ENCODE results near the gene NMNAT1. TPM values are rescaled to one million over a fixed set of nuclear protein-coding genes. Genes with fewer than 3 reads are reported as not detected.

Gene NMNAT1
- total RNA-seq = 10 to 100 TPM in 1 of 4 donors, 1 to 10 TPM in 3; 5.6 to 12.4 (median 8.8) TPM

- intact Hi-C loops (cut with DNase I; ENCODE audit: low total_unique reads) (loop anchor here (1.0 to 5.0 kb wide), 4 partner anchors 33 to 209 kb away; partner anchors contain the start of genes CTNNBIP1 and UBE4B), in situ Hi-C loops (cut with MboI; ENCODE audit: low sequenced_read_pairs in 4 of 4) (no loop called here)
- peak; percentile 80 to 90 for ATAC-seq
- H3K36me3 ChIP-seq = peaks cover 2 to 18% of the 10 kb centered on the region in 2 donors
- peak within 1 kb of the TSS; percentile 60 to 89 (median 82) for H3K4me3 ChIP-seq
- H3K27ac ChIP-seq = peak within 1 kb of the TSS; percentile 93 to 95 (median 94)
- H3K27me3 ChIP-seq = no peaks in the 10 kb centered on the region
- DNase-seq = peak; percentile 89 to 93
- peak; percentile 88 to 95 for TF ChIP-seq POLR2A (IDR thresholded peaks at IDR 0.05)
- TF ChIP-seq CTCF (IDR thresholded peaks at IDR 0.05 in 4 of 5, conservative IDR thresholded peaks at IDR 0.05 in 1 of 5) = peak in 1 of 5 experiments; percentile 24
- H3K4me1 ChIP-seq = peaks cover 33 to 35% of the 10 kb centered on the region in 2 donors
- H3K9me3 ChIP-seq = no peaks in the 10 kb centered on the region
Measured at GRCh38 chr1:9942939-9943788, at the start of gene NMNAT1, which contains the start of gene LZIC. Gene NMNAT1 (plus strand): TSS chr1:9943475. CDS start chr1:9972074, 28,599 bp downstream. Gene LZIC (minus strand): TSS chr1:9943391. CDS start chr1:9936619, 6,772 bp downstream.

GRCh38 chr1:9894115-9894514 is 49.2 kb upstream of the NMNAT1 start:
- no peaks in the 10 kb centered on the region for H3K9me3 ChIP-seq
- TF ChIP-seq CTCF (IDR thresholded peaks at IDR 0.05 in 4 of 5, conservative IDR thresholded peaks at IDR 0.05 in 1 of 5) = no peak
- no peaks in the 10 kb centered on the region for H3K27me3 ChIP-seq
- H3K4me1 ChIP-seq = peaks cover 19 to 24% of the 10 kb centered on the region in 2 donors
- no peak overlapping the region for H3K4me3 ChIP-seq
- no peak for DNase-seq
- ATAC-seq = no peak
- in situ Hi-C loops (cut with MboI; ENCODE audit: low sequenced_read_pairs in 4 of 4) (no loop called here), intact Hi-C loops (cut with DNase I; ENCODE audit: low total_unique reads) (no loop called here)
- H3K36me3 ChIP-seq = no peaks in the 10 kb centered on the region
- peak overlapping the region in 3 of 4 donors; percentile 66 to 73 (median 69) for H3K27ac ChIP-seq

DNA sequence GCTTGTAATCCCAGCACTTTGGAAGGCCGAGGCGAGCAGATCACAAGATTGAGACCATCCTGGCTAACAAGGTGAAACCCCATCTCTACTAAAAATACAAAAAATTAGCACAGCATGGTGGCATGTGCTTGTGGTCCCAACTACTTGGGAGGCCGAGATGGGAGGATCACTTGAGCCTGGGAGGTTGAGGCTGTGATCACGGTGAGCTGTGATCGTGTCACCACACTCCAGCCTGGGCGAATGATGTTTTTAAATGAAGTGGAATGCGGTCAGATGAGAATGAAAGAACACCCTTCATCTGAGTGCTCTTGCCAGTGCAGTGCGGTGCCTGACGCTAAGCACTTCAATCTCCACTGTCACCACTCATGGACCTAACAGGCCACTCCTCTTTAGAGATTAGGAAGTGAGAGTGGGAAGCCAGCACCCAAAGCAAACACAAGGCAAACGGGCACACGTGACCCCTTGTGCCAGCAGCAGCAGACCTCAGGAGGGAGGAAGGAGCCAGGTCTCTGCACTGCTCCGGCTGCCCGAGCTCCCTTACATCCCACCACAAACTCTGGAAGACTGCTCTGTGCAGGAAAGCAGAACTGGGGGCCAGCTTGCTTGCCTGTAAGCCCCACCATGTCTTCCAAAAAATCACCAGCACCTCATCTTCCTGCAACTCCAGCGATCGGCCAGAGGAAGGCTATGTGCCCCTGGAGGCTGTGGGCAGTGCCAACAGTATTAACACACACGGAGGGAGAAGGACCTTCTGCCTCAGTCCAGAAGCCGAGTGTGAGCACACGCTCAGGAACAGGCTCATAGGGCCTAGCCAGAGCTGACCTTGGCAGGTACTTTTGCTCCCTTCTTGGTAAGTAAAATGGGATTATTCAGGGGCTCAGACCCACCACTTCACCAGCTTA is 42.9 kb upstream of the NMNAT1 start:
- DNase-seq (peak; percentile 26 to 53), ATAC-seq (peak; percentile 69 to 81)
- Histone ChIP-seq H3K9me3 (no peaks in the 10 kb centered on the region), H3K27me3 (no peaks in the 10 kb centered on the region), H3K4me3 (peak overlapping the region in 1 of 4 donors; percentile 10), H3K36me3 (no peaks in the 10 kb centered on the region), H3K27ac (peak overlapping the region; percentile 48 to 82 (median 62)), H3K4me1 (peaks cover 27 to 54% of the 10 kb centered on the region in 2 donors)
- no peak for TF ChIP-seq CTCF (IDR thresholded peaks at IDR 0.05 in 4 of 5, conservative IDR thresholded peaks at IDR 0.05 in 1 of 5)
- peak; percentile 11 to 15 for TF ChIP-seq POLR2A (IDR thresholded peaks at IDR 0.05)
- intact Hi-C loops (cut with DNase I; ENCODE audit: low total_unique reads) = no loop called here
- in situ Hi-C loops (cut with MboI; ENCODE audit: low sequenced_read_pairs in 4 of 4) = no loop called here

DNA sequence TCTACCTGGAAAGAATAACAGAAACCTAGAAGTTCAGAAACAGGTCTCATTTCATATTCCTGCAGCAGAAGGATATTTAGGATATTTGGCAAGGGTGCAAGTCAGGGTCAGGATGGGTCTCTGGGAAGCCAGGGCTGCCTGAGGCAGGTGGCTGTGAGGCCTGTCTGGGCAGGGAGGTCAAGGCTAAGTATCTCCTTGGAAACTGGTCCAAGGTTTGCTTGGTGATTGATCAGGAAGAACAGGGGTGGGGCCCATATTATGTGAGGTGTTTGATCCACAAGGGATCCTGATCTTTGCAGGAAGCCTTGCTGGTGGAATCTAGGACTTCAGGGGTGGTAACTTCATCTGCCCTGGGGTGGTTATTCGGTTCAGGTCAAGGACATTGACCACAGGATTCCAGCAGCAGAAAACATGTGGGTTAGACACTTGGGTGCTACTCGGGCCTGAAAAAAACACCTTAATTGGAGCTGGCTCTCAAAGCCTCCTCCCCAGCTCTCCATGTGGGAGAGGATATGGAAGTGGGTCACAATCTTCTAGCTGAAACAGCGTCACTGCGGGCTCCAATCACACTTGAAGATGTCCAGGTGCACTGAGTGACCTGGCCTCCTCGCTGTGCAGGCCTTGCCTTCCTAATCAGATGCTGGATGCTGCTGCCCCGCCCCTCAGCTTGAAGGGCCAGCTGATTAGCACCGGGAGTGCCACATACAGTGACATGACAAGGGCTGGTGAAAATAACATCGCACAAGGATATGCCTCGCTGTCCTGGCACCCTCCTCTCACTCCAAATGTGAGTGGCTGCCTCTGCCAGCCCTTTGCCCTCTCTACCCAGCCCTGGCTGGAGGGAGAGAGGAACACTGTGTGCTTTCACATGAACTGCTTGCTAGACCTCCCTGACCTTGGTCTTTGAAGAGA is 41.9 kb upstream of the NMNAT1 start:
- Histone ChIP-seq H3K36me3 (no peaks in the 10 kb centered on the region), H3K9me3 (no peaks in the 10 kb centered on the region), H3K4me3 (no peak overlapping the region), H3K27ac (peak overlapping the region; percentile 48 to 82 (median 62)), H3K4me1 (peaks cover 27 to 60% of the 10 kb centered on the region in 2 donors), H3K27me3 (no peaks in the 10 kb centered on the region)
- TF ChIP-seq CTCF (IDR thresholded peaks at IDR 0.05 in 4 of 5, conservative IDR thresholded peaks at IDR 0.05 in 1 of 5) = no peak
- TF ChIP-seq POLR2A (IDR thresholded peaks at IDR 0.05) = no peak
- intact Hi-C loops (cut with DNase I; ENCODE audit: low total_unique reads) (no loop called here), in situ Hi-C loops (cut with MboI; ENCODE audit: low sequenced_read_pairs in 4 of 4) (no loop called here)
- ATAC-seq (peak; percentile 28 to 63), DNase-seq (peak in 1 of 2 donors; percentile 63)

Measured in gastrocnemius medialis (tissue), 4 donors.